Neural cell (in vitro differentiated cells): ENCODE measurements around the gene JADE1.

Experiments used
- EP300 ChIP-seq: fragments of 450-650 bp; conservative IDR thresholded peaks from 2 replicates; pipeline ENCODE4 v1.6.1; 2014; ENCODE audit warnings: antibody characterized with exemption, mild to moderate bottlenecking, moderate library complexity; ENCODE audit not compliant: poor library complexity, severe bottlenecking
- MXI1 ChIP-seq: fragments of 450-650 bp; conservative IDR thresholded peaks from 2 replicates; pipeline ENCODE4 v1.6.1; 2014; ENCODE audit warnings: antibody characterized with exemption, mild to moderate bottlenecking; ENCODE audit not compliant: poor library complexity, severe bottlenecking
- SMC3 ChIP-seq: fragments of 450-650 bp; conservative IDR thresholded peaks from 2 replicates; pipeline ENCODE4 v1.6.1; 2014; ENCODE audit warnings: antibody characterized with exemption, mild to moderate bottlenecking, moderate library complexity; ENCODE audit not compliant: poor library complexity
- TF ChIP-seq, protein P1 (sequence below): fragments of 450-650 bp; IDR thresholded peaks from 2 replicates; pipeline ENCODE4 v1.5.1; 2014; ENCODE audit warnings: antibody characterized with exemption, mild to moderate bottlenecking, moderate library complexity; ENCODE audit not compliant: poor library complexity, severe bottlenecking

DNA sequence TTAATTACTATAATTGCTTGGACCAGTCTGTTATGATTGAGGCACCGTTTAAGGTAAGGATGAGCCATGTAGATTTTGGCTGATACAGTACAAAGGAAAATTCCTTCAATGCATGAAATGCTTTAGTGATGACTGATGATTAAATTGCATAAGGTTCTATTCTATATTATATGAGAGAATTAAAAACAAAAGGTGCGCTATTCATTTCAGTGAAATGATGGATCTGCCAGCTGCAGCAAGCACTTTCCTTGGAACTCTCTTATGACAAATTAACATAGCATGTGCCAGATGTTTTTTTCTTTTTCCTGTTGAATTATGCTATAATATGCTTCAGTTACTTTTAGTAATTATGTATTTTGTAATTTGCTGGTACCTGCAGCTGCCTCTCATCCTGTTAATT lies 98.5 kb downstream of the JADE1 start:
- TF ChIP-seq EP300, result no peak
- TF ChIP-seq MXI1, result no peak
- TF ChIP-seq, protein P1, sequence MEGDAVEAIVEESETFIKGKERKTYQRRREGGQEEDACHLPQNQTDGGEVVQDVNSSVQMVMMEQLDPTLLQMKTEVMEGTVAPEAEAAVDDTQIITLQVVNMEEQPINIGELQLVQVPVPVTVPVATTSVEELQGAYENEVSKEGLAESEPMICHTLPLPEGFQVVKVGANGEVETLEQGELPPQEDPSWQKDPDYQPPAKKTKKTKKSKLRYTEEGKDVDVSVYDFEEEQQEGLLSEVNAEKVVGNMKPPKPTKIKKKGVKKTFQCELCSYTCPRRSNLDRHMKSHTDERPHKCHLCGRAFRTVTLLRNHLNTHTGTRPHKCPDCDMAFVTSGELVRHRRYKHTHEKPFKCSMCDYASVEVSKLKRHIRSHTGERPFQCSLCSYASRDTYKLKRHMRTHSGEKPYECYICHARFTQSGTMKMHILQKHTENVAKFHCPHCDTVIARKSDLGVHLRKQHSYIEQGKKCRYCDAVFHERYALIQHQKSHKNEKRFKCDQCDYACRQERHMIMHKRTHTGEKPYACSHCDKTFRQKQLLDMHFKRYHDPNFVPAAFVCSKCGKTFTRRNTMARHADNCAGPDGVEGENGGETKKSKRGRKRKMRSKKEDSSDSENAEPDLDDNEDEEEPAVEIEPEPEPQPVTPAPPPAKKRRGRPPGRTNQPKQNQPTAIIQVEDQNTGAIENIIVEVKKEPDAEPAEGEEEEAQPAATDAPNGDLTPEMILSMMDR, result no peak
- no peak for TF ChIP-seq SMC3
